Glutamatergic neuron (in vitro differentiated cells): ENCODE results near the gene SAPCD1. TPM values are rescaled to one million over a fixed set of nuclear protein-coding genes. Genes with fewer than 3 reads are reported as not detected.
"Not testable (repeated sequence)": the region's sequence is repeated elsewhere in the genome, so short reads cannot be mapped to it uniquely, and the experiment has no call there.

Experiments used
- DNase-seq: peaks from one replicate; pipeline ENCODE4 v3.0.0; 2022
- H3K27ac Mint-ChIP-seq: one replicate; pipeline ENCODE4 v1.8.0; 2020; ENCODE audit warnings: mild to moderate bottlenecking, mixed read lengths, inconsistent platforms; ENCODE audit not compliant: unreplicated experiment
- H3K27me3 Mint-ChIP-seq: one replicate; pipeline ENCODE4 v1.8.0; 2020; ENCODE audit warnings: mild to moderate bottlenecking, moderate library complexity, mixed read lengths, inconsistent platforms; ENCODE audit not compliant: unreplicated experiment
- H3K36me3 Mint-ChIP-seq: one replicate; pipeline ENCODE4 v1.8.0; 2020; ENCODE audit warnings: mild to moderate bottlenecking, mixed read lengths, inconsistent platforms; ENCODE audit not compliant: unreplicated experiment
- H3K4me1 Mint-ChIP-seq: one replicate; pipeline ENCODE4 v1.8.0; 2020; ENCODE audit warnings: mild to moderate bottlenecking, low read depth, mixed read lengths, inconsistent platforms; ENCODE audit not compliant: unreplicated experiment
- H3K4me3 Mint-ChIP-seq: one replicate; pipeline ENCODE4 v1.8.0; 2020; ENCODE audit warnings: mild to moderate bottlenecking, mixed read lengths, inconsistent platforms; ENCODE audit not compliant: unreplicated experiment
- H3K9me3 Mint-ChIP-seq: one replicate; pipeline ENCODE4 v1.8.0; 2020; ENCODE audit warnings: mild to moderate bottlenecking, moderate library complexity, mixed read lengths, inconsistent platforms; ENCODE audit not compliant: unreplicated experiment
- total RNA-seq: library from RNA; stranded (reverse); fragmentation: NEBNext Ultra II Directional; extraction: Animal tissue kit (Norgen Biotek cat#: 25700); gene quantifications from one replicate; pipeline ENCODE4 v1.2.1, GENCODE V29; 2021; ENCODE audit not compliant: unreplicated experiment
- TF ChIP-seq, protein P1 (sequence below): fragments of 200-600 bp; sonication (generic); IDR thresholded peaks from one replicate; pipeline ENCODE4 v1.5.0; 2021; ENCODE audit not compliant: partially characterized antibody, unreplicated experiment

Gene SAPCD1
- total RNA-seq, 1 donor from 2014 or later, result 3.7 TPM

DNA sequence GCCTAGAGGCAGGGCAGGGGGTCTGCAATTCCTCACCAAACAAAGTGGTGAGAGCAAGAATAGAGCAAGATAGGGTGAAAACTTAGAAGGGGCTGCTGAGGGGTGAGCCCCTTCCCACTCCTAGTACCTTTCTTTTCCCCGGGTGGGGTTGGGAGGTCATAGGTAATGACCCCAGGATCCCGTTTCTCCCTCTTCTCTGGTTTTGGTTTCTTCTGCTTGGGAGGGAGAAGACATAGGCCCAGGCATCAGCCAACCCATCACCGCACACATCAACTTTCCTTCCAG, 29.6 kb downstream of the SAPCD1 start:
- Mint-ChIP-seq H3K27me3 (peaks cover 9% of the 10 kb centered on the region), H3K4me3 (peak overlapping the region; percentile 63), H3K4me1 (peaks cover 18% of the 10 kb centered on the region), H3K9me3 (peaks cover 18% of the 10 kb centered on the region), H3K27ac (peak overlapping the region; percentile 73), H3K36me3 (peaks cover 4% of the 10 kb centered on the region)
- DNase-seq, result no peak
- TF ChIP-seq, protein P1, sequence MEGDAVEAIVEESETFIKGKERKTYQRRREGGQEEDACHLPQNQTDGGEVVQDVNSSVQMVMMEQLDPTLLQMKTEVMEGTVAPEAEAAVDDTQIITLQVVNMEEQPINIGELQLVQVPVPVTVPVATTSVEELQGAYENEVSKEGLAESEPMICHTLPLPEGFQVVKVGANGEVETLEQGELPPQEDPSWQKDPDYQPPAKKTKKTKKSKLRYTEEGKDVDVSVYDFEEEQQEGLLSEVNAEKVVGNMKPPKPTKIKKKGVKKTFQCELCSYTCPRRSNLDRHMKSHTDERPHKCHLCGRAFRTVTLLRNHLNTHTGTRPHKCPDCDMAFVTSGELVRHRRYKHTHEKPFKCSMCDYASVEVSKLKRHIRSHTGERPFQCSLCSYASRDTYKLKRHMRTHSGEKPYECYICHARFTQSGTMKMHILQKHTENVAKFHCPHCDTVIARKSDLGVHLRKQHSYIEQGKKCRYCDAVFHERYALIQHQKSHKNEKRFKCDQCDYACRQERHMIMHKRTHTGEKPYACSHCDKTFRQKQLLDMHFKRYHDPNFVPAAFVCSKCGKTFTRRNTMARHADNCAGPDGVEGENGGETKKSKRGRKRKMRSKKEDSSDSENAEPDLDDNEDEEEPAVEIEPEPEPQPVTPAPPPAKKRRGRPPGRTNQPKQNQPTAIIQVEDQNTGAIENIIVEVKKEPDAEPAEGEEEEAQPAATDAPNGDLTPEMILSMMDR, result no peak

DNA sequence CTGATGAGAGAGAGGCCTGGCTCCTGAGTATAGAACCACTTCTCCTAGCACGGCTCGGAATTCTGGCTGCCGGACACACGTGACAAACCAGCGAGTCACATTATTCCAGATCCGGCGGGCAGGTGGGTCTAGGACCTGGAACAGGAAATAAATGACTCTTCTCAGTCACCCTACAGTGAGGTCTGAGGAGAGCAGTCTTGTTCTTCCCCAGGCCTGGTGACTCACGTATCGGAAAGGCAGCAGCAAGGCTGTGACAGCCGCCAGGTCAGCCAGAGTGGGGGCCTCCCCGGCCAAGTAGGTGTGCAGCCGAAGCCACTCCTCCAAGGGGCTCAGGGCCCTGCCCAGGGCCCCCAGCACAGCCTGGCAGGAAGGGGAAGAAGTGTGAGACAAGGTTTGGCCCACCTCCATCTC, 30.3 kb downstream of the SAPCD1 start:
- peaks cover 20% of the 10 kb centered on the region for H3K9me3 Mint-ChIP-seq
- peaks cover 4% of the 10 kb centered on the region for H3K36me3 Mint-ChIP-seq
- peaks cover 9% of the 10 kb centered on the region for H3K27me3 Mint-ChIP-seq
- TF ChIP-seq, protein P1, result no peak
- DNase-seq, result no peak
- no peak overlapping the region for H3K27ac Mint-ChIP-seq
- peaks cover 18% of the 10 kb centered on the region for H3K4me1 Mint-ChIP-seq
- peak overlapping the region; percentile 52 for H3K4me3 Mint-ChIP-seq

DNA sequence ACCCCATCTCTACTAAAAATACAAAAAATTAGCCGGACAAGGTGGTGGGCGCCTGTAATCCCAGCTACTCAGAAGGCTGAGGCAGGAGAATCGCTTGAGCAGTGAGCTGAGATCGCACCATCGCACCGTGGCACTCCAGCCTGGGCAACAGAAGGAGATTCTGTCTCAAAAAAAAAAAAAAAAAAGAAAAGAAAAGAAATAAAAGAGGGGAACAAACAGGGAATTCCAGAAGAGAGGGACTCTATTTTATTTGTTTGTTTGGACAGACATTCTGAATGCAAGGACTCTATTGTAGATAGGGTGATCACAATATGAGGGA, 31.4 kb downstream of the SAPCD1 start:
- not testable (repeated sequence) for H3K36me3 Mint-ChIP-seq, H3K27me3 Mint-ChIP-seq, DNase-seq
- peaks cover 18% of the 10 kb centered on the region for H3K4me1 Mint-ChIP-seq
- peak overlapping the region; percentile 94 for H3K4me3 Mint-ChIP-seq
- H3K27ac Mint-ChIP-seq, result peak overlapping the region; percentile 100
- peaks cover 20% of the 10 kb centered on the region for H3K9me3 Mint-ChIP-seq

DNA sequence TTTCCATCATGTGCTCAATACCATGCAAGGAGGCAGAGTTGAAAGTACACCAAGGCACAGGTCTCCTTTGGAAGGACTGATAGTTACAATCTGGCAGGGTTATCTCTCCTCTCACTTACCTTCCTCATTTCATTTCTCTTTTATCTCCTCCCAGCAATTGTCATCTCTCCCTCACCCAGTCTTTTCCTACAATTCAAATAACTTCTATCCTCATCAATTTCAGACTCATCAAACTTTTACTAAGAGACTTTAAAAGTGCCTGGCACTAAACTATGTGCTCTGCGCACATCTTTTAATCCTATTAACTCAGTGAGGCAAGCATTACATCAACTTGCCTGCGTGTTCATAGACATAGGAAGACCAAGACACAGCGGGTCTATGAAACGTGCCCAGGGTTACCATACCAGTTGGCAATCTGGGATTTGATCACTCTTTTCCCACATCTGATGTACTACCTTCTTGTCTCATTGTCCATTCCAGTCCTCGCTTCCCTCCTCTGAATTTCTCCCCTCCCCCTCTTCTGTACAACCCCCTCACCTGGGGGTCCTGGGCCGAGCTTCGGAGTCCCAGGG, 31.9 kb downstream of the SAPCD1 start:
- no peak for DNase-seq
- Mint-ChIP-seq H3K4me1 (peaks cover 18% of the 10 kb centered on the region), H3K36me3 (peaks cover 4% of the 10 kb centered on the region), H3K4me3 (peak overlapping the region; percentile 94), H3K27me3 (peaks cover 9% of the 10 kb centered on the region), H3K27ac (peak overlapping the region; percentile 100), H3K9me3 (peaks cover 18% of the 10 kb centered on the region)
- TF ChIP-seq, protein P1, result no peak

DNA sequence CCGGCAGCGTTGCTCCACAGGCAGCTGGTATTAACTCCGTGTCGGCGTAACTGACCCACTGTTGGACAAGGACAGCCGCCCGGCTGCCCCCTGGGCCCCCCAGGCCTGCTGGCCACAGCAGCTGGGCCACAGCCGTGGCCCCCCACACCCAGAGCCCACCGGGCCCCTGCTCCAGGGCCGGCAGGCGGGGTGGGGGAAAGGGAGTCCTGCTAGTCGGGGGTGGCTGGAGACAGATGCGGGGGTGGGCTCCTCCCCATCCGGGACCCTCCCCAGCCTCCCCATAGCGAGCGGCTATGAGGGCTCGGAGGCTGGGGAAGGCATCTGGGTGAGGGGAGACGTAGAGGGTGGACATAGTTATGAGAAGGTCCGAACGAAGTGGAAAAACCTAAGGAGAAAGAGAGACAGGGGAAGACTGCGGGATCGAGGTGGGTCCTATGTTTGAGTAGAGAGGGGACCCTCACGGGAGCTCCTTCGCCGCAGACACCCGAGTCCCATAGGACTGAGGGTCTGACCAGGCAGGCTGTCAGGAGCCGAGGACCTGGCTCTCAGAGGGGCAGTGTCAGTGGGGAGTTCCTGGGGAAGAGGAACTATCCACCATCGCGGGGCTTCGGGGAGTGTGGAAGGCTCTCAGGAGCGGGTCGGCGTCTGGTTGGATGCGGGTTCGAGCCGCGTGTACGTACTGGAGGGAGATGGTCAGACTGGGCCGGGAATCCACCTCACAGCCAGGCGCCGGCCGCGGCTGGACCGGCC, 32.6 kb downstream of the SAPCD1 start:
- DNase-seq, result peak; percentile 49
- H3K27me3 Mint-ChIP-seq, result peaks cover 9% of the 10 kb centered on the region

More for the DNA sequence above, 32.6 kb downstream of the SAPCD1 start:
- H3K27ac Mint-ChIP-seq, result peak overlapping the region; percentile 100
- H3K36me3 Mint-ChIP-seq, result peaks cover 4% of the 10 kb centered on the region
- TF ChIP-seq, protein P1, result no peak
- H3K9me3 Mint-ChIP-seq, result peaks cover 18% of the 10 kb centered on the region
- H3K4me3 Mint-ChIP-seq, result peak overlapping the region; percentile 94
- peaks cover 18% of the 10 kb centered on the region for H3K4me1 Mint-ChIP-seq
